ENCODE results near the gene KDM2A. TPM values are rescaled to one million over a fixed set of nuclear protein-coding genes. Genes with fewer than 3 reads are reported as not detected.
"Not testable (repeated sequence)": the region's sequence is repeated elsewhere in the genome, so short reads cannot be mapped to it uniquely, and the experiment has no call there.

KDM2A gene
- total and polyA plus RNA-seq, 4 donors, result 30.6 to 102 (median 63.2) TPM

DNA sequence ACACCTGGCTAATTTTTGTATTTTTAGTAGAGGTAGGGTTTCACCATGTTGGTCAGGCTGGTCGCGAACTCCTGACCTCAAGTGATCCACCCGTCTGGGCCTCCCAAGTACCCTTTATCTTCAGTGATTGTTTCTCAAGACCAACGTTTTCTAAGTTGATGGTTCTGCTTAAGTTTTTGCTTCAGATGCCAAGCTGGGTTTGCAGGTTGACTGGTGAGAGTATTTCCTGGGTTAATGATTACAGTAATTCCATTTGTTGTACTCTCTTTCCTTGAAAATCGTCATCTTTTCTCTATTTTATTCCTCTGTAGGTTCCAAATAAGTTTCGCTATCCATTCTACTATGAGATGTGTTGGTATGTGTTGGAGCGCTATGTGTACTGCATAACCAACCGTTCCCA lies 108.7 kb downstream of the KDM2A start:
- TF ChIP-seq, protein P1, sequence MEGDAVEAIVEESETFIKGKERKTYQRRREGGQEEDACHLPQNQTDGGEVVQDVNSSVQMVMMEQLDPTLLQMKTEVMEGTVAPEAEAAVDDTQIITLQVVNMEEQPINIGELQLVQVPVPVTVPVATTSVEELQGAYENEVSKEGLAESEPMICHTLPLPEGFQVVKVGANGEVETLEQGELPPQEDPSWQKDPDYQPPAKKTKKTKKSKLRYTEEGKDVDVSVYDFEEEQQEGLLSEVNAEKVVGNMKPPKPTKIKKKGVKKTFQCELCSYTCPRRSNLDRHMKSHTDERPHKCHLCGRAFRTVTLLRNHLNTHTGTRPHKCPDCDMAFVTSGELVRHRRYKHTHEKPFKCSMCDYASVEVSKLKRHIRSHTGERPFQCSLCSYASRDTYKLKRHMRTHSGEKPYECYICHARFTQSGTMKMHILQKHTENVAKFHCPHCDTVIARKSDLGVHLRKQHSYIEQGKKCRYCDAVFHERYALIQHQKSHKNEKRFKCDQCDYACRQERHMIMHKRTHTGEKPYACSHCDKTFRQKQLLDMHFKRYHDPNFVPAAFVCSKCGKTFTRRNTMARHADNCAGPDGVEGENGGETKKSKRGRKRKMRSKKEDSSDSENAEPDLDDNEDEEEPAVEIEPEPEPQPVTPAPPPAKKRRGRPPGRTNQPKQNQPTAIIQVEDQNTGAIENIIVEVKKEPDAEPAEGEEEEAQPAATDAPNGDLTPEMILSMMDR (IDR thresholded peaks at IDR 0.05; ENCODE audit: control extremely low read depth, extremely low read depth), result no peak
- ATAC-seq (ENCODE audit: insufficient read depth, low FRiP score), result no peak
- DNase-seq, result no peak
- H3K27me3 ChIP-seq (ENCODE audit: control insufficient read depth in 3 of 3, insufficient read depth in 3 of 3, low read length in 2 of 3), result no peaks in the 10 kb centered on the region
- no peaks in the 10 kb centered on the region for H3K9me3 ChIP-seq (ENCODE audit: control insufficient read depth in 4 of 4, insufficient read depth in 3 of 4, low read length in 3 of 4)
- 89% methylated on average over 8 of the region's 8 CpGs for whole genome bisulfite sequencing, 2 donors
- no peaks in the 10 kb centered on the region for H3K4me1 ChIP-seq (ENCODE audit: control insufficient read depth in 5 of 5, insufficient read depth in 5 of 5, low read length in 5 of 5)
- H3K27ac ChIP-seq (ENCODE audit: low read depth in 1 of 2, low read length in 1 of 2), result no peak overlapping the region
- H3K36me3 ChIP-seq (ENCODE audit: control insufficient read depth in 4 of 4, insufficient read depth in 4 of 4, low read length in 4 of 4), result peaks cover 16 to 38% (median 30%) of the 10 kb centered on the region in 4 donors
- H3K4me3 ChIP-seq, result no peak overlapping the region
- H3K9ac ChIP-seq (ENCODE audit: insufficient read depth in 1 of 2, low read length in 2 of 2), result no peak overlapping the region

DNA sequence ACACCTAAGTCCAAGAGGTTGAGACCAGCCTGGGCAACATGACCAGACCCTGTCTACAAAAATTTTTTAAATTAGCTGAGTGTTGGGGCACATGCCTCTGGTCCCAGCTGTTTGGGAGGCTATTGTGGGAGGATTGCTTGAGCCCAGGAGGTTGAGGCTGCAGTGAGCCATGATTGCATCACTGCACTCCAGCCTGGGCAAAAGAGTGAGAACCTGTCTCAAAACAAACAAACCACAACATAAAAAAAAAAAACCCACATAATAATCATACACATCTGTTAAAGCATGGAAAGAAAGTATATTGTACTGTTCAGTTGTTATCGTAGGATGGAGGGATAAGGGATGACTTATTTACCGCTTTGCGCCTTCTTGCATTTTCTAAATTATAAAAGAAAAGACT lies 111.3 kb downstream of the KDM2A start:
- 96 to 99% methylated on average over 3 of the region's 3 CpGs for WGBS, 2 donors
- Histone ChIP-seq H3K4me1 (ENCODE audit: control insufficient read depth in 5 of 5, insufficient read depth in 5 of 5, low read length in 5 of 5) (no peaks in the 10 kb centered on the region), H3K27me3 (ENCODE audit: control insufficient read depth in 3 of 3, insufficient read depth in 3 of 3, low read length in 2 of 3) (no peaks in the 10 kb centered on the region), H3K9ac (ENCODE audit: insufficient read depth in 1 of 2, low read length in 2 of 2) (no peak overlapping the region), H3K4me3 (no peak overlapping the region), H3K9me3 (ENCODE audit: control insufficient read depth in 4 of 4, insufficient read depth in 3 of 4, low read length in 3 of 4) (no peaks in the 10 kb centered on the region), H3K27ac (ENCODE audit: low read depth in 1 of 2, low read length in 1 of 2) (no peak overlapping the region), H3K36me3 (ENCODE audit: control insufficient read depth in 4 of 4, insufficient read depth in 4 of 4, low read length in 4 of 4) (peaks cover 11 to 29% (median 25%) of the 10 kb centered on the region in 4 donors)
- no peak for ATAC-seq (ENCODE audit: insufficient read depth, low FRiP score)
- DNase-seq, result no peak
- TF ChIP-seq, protein P1 (IDR thresholded peaks at IDR 0.05; ENCODE audit: control extremely low read depth, extremely low read depth), result no peak

DNA sequence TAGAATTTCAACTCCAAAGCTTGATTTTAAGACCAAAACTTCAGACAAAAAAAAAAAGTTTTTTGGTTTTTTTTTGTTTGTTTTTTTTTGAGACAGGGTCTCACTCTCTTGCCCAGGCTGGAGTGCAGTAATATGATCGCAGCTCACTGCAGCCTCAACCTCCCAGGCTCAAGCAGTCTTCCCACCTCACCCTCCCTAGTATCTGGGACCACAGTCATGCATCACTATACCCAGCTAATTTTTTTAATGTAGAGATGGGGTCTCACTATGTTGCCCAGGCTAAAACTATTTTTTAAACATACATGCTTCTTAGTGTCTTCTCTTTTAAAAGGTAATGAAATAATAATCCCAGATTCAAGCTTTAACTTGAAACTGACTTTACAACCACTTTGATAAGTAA lies 111.8 kb downstream of the KDM2A start:
- ATAC-seq (ENCODE audit: insufficient read depth, low FRiP score) (no peak), DNase-seq (no peak)
- Histone ChIP-seq H3K4me1 (ENCODE audit: control insufficient read depth in 5 of 5, insufficient read depth in 5 of 5, low read length in 5 of 5) (no peaks in the 10 kb centered on the region), H3K27ac (ENCODE audit: low read depth in 1 of 2, low read length in 1 of 2) (no peak overlapping the region), H3K9ac (ENCODE audit: insufficient read depth in 1 of 2, low read length in 2 of 2) (no peak overlapping the region), H3K27me3 (ENCODE audit: control insufficient read depth in 3 of 3, insufficient read depth in 3 of 3, low read length in 2 of 3) (no peaks in the 10 kb centered on the region), H3K9me3 (ENCODE audit: control insufficient read depth in 4 of 4, insufficient read depth in 3 of 4, low read length in 3 of 4) (no peaks in the 10 kb centered on the region), H3K4me3 (no peak overlapping the region), H3K36me3 (ENCODE audit: control insufficient read depth in 4 of 4, insufficient read depth in 4 of 4, low read length in 4 of 4) (peaks cover 11 to 29% (median 23%) of the 10 kb centered on the region in 4 donors)
- 92 to 96% methylated on average over 1 of the region's 1 CpG for WGBS, 2 donors
- TF ChIP-seq, protein P1 (IDR thresholded peaks at IDR 0.05; ENCODE audit: control extremely low read depth, extremely low read depth), result no peak

DNA sequence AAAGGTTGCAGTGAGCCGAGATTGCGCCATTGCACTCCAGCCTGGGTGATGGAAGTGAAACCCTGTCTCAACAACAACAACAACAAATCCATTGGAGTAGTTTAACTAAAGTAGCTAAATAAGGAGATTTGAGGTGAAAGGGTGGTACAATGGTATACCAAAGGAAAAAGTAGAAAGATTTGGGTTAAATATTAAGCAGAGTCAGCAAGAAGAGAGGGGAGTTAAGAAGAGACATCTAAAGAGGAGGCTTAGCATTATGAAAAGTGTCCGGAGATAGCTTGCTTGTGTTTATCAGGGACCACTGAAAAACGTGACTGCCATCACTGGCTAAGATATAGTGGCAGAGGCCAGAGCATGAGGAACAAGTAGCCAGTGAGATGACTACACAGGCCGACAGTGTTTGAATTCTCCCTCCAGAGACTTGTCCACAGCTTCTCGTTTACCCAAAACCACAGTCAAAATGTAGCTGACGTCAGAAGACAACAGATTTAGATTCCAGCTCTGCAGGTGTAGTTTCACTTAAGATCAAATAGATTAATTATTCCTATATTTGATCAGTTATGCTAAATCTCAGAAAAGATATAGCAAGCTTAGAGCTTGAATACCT lies 114.6 kb downstream of the KDM2A start:
- no peak for DNase-seq
- Histone ChIP-seq H3K9ac (ENCODE audit: insufficient read depth in 1 of 2, low read length in 2 of 2) (no peak overlapping the region), H3K9me3 (ENCODE audit: control insufficient read depth in 4 of 4, insufficient read depth in 3 of 4, low read length in 3 of 4) (no peaks in the 10 kb centered on the region), H3K27me3 (ENCODE audit: control insufficient read depth in 3 of 3, insufficient read depth in 3 of 3, low read length in 2 of 3) (no peaks in the 10 kb centered on the region), H3K4me3 (no peak overlapping the region), H3K36me3 (ENCODE audit: control insufficient read depth in 4 of 4, insufficient read depth in 4 of 4, low read length in 4 of 4) (peaks cover 6 to 13% (median 11%) of the 10 kb centered on the region in 4 donors), H3K4me1 (ENCODE audit: control insufficient read depth in 5 of 5, insufficient read depth in 5 of 5, low read length in 5 of 5) (peaks cover 0 to 4% (median under 1%) of the 10 kb centered on the region in 5 donors), H3K27ac (ENCODE audit: low read depth in 1 of 2, low read length in 1 of 2) (no peak overlapping the region)
- WGBS, 2 donors, result 77 to 81% methylated on average over 7 of the region's 7 CpGs
- no peak for ATAC-seq (ENCODE audit: insufficient read depth, low FRiP score)
- TF ChIP-seq, protein P1 (IDR thresholded peaks at IDR 0.05; ENCODE audit: control extremely low read depth, extremely low read depth), result no peak

DNA sequence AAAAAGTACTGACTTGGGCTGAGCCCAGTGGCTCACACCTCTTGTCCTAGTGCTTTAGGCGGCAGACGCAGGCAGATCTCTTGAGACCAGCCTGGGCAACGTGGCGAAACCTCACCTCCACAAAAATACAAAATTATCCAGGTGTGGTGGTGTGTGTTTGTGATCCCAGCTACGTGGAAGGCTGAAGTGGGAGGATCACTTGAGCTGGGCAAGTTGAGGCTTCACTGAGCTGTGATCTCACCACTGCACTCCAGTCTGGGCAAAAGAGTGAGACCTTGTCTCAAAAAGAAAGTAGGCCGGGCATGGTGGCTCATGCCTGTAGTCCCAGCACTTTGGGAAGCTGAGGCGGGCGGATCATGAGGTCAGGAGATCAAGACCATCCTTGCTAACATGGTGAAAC lies 115.5 kb downstream of the KDM2A start:
- not testable (repeated sequence) for H3K36me3 ChIP-seq (ENCODE audit: control insufficient read depth in 4 of 4, insufficient read depth in 4 of 4, low read length in 4 of 4); DNase-seq; H3K9ac ChIP-seq (ENCODE audit: insufficient read depth in 1 of 2, low read length in 2 of 2); H3K27me3 ChIP-seq (ENCODE audit: control insufficient read depth in 3 of 3, insufficient read depth in 3 of 3, low read length in 2 of 3); H3K27ac ChIP-seq (ENCODE audit: low read depth in 1 of 2, low read length in 1 of 2); H3K9me3 ChIP-seq (ENCODE audit: control insufficient read depth in 4 of 4, insufficient read depth in 3 of 4, low read length in 3 of 4); ATAC-seq (ENCODE audit: insufficient read depth, low FRiP score); H3K4me3 ChIP-seq
- WGBS, 2 donors, result 91 to 92% methylated on average over 8 of the region's 8 CpGs
- peaks cover 0 to 13% (median 7%) of the 10 kb centered on the region in 5 donors for H3K4me1 ChIP-seq (ENCODE audit: control insufficient read depth in 5 of 5, insufficient read depth in 5 of 5, low read length in 5 of 5)
